ENCODE results near the gene KRT81.

GRCh38 chr12:52258335-52258901 is 32.9 kb downstream of the KRT81 start:
- TF ChIP-seq POLR2A (IDR thresholded peaks at IDR 0.05): no peak
- no peak for TF ChIP-seq CTCF (IDR thresholded peaks at IDR 0.05 in 4 of 5, conservative IDR thresholded peaks at IDR 0.05 in 1 of 5)
